IPS-NIHi7 (cell line): ENCODE data around the gene RPS6KB2.

Experiments
- DNase-seq: peaks from one replicate; pipeline ENCODE4 v3.0.0; 2012; ENCODE audit warnings: mixed read lengths; ENCODE audit errors: extremely low spot score

Gene RPS6KB2

GRCh38 chr11:67429722-67430121 is 1.4 kb downstream of the RPS6KB2 start:
- no peak for DNase-seq

DNA sequence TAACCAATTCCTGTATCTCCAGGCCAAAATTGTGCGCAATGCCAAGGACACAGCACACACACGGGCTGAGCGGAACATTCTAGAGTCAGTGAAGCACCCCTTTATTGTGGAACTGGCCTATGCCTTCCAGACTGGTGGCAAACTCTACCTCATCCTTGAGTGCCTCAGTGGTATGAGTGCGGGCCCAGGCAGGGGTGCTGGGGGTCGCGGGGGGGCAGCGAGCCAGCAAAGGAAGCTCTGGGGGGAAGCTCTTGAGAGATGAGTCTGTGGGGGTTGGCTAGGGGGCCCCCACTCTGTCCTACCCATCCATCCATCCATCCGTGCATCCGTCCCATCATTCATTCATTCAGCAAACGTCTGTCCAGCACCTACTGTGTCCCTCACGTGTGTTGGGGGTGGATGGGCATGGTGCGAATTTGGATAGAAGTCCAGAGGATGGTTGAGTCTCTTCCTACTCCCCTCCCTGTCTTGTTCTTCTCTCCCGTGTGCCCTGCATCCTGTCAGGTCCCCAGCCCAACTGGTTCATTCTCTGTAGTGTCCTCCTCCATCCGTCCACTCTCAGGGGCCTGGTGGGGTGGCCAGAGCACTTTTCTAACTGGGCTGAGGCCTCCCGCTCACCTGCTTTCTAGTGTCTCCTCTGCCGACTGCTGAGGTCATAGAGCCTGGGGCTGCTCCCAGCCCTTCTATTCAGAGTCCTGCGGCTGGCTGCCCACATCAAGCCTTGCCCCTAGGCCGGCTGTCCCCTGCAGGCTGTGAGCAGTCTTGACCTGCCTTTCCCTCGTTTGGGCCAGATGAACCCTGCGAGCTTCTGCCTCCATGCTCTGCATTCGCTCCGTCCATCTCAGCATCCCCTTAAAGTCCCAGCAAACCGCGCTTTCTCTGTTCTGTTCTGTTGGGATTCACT is 3.3 kb downstream of the RPS6KB2 start:
- DNase-seq = no peak

DNA sequence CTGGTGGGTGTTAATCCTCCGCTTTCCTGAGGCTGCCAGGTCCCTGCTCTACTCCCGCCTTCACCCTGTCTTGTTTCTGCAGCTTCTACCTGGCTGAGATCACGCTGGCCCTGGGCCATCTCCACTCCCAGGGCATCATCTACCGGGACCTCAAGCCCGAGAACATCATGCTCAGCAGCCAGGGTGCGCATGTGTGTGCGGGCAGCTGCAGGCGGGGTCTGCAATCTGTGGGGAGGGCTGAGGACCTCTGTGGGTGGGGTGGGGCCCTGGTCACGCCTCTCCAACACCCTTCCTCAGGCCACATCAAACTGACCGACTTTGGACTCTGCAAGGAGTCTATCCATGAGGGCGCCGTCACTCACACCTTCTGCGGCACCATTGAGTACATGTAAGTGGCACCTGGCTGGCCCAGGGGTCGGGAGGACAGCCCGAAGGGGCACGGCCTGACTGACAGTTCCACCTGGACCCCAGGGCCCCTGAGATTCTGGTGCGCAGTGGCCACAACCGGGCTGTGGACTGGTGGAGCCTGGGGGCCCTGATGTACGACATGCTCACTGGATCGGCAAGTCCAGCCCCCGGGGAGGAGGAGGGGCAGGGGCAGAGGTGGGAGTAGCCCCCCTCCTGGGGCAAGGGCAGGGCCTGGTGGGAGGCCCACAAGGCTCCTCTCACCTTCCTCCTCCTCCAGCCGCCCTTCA is 4.5 kb downstream of the RPS6KB2 start:
- DNase-seq = no peak

- DNase-seq = no peak
Observed at GRCh38 chr11:67433536-67434394, 5.5 kb downstream of the RPS6KB2 start.

DNA sequence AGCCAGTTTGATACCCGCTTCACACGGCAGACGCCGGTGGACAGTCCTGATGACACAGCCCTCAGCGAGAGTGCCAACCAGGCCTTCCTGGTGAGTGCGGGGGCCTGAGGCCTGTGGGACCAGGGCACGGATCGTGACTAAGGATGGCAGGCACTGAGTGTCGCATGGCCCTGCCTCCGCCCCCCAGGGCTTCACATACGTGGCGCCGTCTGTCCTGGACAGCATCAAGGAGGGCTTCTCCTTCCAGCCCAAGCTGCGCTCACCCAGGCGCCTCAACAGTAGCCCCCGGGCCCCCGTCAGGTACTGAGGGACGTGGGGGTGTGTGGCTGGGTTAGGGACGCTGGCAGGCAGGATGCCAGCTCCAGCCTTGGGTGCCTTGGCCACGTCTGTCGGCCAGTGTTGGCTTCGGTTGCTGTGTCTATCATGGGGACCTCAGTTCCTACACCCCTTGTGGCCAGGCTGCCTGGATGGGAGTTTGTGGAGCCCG is 6.1 kb downstream of the RPS6KB2 start:
- DNase-seq = no peak

DNA sequence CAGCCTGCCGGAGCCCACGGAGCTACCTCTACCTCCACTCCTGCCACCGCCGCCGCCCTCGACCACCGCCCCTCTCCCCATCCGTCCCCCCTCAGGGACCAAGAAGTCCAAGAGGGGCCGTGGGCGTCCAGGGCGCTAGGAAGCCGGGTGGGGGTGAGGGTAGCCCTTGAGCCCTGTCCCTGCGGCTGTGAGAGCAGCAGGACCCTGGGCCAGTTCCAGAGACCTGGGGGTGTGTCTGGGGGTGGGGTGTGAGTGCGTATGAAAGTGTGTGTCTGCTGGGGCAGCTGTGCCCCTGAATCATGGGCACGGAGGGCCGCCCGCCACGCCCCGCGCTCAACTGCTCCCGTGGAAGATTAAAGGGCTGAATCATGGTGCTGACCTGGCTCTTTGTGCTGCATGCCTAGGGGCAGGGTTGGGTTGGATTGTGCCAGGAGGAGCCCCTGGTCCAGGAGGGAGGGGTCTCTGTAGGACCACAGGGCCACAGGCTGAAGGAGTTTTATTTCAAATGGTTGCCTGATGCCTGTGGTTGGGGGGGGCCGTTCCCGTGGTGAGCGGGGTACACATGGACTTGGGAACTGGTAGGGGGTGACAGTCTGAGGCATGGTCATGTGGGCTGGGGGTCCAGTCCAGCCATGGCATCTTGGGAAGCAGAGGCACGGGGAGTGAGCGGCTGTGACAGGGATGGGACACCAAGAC is 6.9 kb downstream of the RPS6KB2 start:
- DNase-seq = no peak

GRCh38 chr11:67435727-67436458 is 7.6 kb downstream of the RPS6KB2 start:
- DNase-seq = no peak

GRCh38 chr11:67436459-67437081 is 8.3 kb downstream of the RPS6KB2 start:
- peak; percentile 84 for DNase-seq

GRCh38 chr11:67437082-67437808 is 9.0 kb downstream of the RPS6KB2 start, which contains the start of gene PTPRCAP:
TSS of gene PTPRCAP (minus strand) at chr11:67437682. CDS start at chr11:67437619, 63 bp downstream.
- DNase-seq = peak; percentile 44

- no peak for DNase-seq
Observed at GRCh38 chr11:67437809-67438157, 9.5 kb downstream of the RPS6KB2 start.

DNA sequence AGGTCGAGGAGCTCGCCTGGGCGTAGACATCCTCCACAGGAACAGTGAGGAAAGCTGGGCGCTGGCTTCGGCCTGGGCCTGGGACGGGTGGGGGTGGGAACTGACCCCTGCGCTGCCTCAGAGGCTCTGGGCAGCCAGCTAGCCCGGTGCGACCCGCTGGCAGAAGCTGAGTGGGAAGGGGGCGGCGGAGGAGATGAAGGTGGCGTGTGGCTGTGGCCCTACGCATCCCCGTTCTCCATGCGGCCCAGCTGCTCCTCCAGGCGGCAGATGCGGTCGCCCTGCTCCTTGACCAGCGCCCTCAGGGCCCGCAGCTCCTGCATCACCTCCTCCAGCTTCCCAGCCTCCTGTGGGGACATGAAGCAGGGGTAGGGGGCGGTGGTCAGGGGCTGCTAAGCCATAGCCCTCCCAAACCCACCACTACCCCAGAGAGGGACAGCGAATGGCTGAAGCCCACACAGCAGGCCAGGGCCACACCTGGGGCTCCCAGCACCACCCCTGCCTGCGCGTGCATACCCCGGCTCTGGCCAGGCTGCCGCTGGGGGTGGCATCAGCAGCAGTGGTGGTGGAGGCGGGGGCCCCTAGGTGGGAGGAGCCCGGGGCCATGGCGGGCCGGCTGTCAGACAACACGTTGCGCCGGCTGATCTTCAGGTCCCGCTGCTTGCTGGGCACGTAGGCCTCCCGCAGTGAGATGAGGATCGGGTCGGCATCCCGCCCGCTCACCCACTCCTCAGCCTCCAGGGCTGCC is 10.0 kb downstream of the RPS6KB2 start:
- no peak for DNase-seq

DNA sequence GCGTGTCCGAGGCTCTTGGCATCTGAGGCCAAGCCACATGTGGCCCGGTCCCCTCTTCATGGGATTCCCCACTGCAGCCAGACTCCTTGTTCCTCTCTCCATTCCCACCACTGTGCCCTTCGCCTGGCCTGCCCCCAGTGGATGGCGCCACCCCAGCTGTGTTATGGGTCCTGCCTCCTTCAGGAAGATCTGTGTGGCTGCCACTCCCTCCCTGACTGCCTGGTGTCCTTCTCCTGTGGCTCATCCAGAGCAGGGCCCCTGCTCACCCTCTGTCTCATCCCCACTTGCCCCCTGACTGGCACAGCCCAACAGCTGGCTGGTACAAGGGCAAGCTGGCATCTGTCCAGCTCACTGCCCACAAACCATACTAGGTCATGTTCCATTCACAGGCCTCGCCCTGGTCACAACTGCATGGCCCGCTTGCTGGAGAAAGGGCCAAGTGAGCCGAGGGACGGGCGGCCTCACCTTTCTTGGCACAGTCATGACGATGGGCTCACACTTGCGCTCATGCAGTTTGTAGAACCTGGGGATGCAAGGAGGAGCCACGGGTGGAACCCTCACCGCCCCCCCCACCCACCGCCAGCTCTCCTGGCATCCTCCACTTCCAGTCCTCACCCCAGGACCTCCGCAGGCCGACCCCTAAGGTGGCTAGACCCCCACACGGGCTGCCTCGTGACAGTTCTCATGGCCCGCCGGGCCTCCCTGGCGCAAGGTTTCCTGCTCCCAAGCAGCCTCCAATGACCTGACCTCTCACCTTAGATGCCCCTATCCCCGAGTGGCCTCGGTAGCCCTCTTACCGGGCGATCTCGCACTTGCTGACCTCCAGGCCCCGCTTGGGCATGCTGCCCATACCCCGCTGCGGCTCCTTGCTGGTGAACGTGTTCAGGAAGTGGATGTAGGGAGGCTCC is 11.3 kb downstream of the RPS6KB2 start:
- no peak for DNase-seq

GRCh38 chr11:67440229-67441097 is 12.2 kb downstream of the RPS6KB2 start:
- DNase-seq = no peak

DNA sequence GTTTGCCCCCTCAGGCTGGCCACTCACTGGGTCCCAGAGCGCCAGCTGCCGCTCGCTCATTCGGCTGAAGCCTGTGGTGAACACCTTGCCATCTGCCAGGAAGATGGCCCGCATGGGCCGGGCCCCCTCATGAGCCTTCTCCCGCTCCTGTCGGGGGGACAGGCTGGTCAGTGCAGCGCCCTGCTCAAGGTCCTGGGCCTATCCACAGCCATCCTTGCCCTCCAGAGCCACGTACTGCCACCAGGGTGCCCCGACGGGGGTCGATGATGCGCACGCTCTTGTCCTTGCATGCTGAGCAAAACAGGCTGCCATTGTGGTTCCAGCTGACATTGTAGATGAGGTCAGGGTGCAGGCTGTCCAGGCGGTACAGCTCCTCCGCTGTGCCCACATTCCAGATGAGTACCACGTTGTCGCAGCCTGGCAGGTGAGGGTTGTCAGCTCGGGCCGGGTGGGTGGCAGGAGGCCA is 12.8 kb downstream of the RPS6KB2 start:
- DNase-seq = no peak

DNA sequence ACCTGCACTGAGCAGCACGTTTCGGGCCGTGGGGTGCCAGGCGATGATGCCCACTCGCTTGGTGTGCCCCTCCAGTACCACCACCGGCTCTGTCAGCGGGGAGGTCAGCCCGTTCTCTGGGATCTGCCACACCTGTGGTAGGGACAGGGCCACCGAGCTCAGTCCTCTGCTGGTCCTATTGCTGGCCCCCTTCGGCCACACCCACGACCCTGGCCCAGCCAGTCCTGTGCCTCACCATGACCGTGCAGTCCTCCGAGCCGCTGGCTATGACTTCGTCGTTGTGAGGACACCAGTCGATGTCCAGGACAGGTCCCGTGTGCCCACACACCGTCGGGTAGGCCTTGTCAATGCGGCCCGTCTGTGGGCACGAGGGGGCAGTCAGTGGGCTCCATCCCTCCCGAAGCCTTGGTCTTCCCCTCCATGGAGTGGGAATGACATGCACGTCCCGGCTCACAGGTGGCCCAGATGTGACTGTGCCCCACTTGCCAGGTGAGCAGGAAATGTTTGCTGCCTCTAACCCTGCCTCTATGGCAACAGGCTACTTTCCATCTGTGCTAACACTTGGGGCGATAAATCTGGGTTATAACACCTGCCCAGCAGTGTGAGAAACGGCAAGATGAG is 13.5 kb downstream of the RPS6KB2 start:
- no peak for DNase-seq
